Measurements from ENCODE around the gene SLC8A1.

SLC8A1 gene

GRCh38 chr2:40299781-40300180 is 152.1 kb downstream of the SLC8A1 start:
- DNase-seq: no peak

GRCh38 chr2:40299173-40299572 is 152.7 kb downstream of the SLC8A1 start:
- DNase-seq: no peak

- DNase-seq: no peak
These were observed 153.9 kb downstream of the SLC8A1 start for GRCh38 chr2:40298026-40298425.

DNA sequence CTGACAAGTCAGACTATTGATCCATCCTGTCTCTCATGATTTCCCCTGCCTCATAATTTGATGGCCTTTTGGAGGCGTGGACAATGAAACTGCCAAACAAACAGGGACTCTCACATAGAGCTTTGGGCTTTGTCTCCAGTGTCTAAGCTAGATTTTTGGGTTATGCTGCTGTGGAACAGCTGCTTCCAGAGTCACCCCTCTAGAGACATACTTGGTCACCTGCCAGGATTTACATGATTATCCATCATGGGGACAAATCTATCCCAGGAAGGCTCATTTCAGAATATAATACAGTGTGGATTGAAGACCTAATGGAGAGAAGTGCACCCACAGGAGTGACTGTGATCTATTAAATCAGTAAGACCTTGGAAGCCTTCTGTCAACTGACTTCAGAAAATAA is 159.6 kb downstream of the SLC8A1 start:
- no peak for DNase-seq

DNA sequence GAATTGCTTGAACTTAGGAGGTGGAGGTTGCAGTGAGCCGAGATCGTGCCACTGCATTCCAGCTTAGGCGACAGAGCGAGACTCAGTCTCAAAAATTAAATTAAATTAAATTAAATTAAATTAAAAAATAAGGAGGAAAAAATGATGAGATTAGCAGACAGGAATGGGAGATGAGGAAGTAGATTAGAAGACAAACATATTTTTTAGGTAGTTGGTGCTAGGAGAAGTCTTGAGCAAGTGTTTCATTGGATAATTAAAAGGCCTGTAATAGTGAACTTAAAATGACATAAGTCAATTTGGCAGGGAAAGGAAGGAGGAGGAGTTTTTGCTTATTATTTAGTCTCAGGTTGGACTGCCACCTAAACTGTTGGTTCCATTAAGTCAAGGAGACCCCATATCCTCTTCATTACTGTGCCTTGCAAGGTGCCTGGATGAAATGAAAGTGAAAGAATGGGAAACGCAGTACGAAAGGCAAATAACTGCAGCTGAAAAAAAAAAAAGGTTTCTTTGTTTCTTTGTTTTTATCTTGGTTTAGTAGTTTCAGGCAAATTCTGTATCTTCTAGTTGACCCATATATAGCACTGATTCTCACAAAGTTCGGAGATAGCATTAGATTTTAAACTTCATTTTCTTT is 162.0 kb downstream of the SLC8A1 start:
- DNase-seq: no peak

DNA sequence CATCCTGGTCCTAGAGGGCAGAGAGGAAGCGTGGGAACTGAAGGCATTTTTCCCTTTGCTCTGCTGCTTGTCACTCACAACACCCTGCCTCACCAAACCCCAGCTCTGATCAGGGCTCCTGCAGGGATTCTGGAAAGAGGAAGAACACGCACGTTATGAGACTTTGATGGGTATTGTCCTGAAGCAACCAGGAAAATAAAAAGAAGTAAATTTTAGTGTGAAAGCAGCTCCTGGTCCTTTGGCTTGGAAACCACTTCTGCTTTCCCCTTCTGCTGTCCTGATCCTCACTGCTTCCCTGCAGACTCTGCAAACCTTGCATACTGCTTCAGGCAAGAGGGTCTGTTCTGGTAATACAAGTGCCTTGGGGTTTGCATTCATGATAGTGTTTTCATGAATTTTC is 164.1 kb downstream of the SLC8A1 start:
- DNase-seq: no peak

DNA sequence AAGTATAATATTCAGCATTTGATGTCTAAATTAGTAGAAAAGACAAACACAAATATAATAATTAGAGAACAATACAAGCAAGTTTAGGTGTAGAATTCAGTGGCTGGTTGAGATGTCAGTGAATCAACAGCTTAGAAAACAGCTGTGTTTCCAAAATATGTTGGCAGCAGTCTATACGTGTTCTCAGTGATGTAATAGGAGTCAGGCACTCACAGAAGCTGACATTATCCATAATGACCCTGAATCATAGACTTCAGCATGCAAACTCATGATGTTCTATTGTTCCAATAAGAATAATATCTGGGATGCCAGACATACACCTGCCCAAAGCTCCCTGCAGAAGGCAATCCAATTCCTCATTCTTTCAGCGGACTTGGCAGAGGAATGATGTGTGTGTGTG is 164.7 kb downstream of the SLC8A1 start:
- no peak for DNase-seq

DNA sequence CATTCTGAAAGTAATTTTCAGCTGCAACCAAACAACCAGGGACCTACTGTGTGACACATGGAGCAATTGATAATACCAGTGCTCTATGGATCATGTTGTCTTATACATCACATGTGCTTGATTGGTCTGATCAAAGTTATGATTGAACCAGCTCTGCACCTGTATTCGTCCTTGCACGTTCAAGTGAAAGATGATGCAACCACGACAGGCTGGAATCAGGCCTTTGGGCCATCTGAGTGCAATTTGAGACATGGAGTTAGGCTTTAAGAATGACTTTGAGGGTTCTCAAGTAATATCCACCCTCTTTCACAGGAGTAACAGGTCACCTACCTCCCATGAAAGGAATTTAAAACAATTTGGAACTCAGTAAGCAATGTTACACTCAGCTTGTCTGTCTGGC is 165.2 kb downstream of the SLC8A1 start:
- DNase-seq: no peak

- DNase-seq: no peak
These were observed 166.5 kb downstream of the SLC8A1 start for GRCh38 chr2:40285391-40285790.

GRCh38 chr2:40284797-40285196 is 167.1 kb downstream of the SLC8A1 start:
- no peak for DNase-seq

- DNase-seq: no peak
These were observed 168.6 kb downstream of the SLC8A1 start for GRCh38 chr2:40283111-40283909.

DNA sequence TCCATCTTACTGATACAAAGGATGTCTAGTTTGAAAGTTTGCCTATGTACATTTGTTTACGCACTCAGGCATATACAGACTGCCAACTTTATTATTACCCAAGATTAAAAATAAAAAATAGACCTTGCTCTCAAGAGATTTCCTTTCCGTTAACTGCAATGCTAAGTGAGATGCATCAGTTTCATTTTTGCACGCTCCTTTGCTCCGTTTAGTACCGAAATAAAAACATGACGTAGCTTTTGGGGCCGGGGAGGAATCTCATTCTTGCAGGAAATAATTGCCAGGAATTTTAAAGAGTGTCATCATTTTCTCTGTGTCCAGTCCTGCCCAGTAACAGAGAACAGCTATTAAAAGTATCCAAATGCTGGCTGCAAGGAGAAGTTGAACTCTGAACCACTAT is 169.5 kb downstream of the SLC8A1 start:
- DNase-seq: no peak

DNA sequence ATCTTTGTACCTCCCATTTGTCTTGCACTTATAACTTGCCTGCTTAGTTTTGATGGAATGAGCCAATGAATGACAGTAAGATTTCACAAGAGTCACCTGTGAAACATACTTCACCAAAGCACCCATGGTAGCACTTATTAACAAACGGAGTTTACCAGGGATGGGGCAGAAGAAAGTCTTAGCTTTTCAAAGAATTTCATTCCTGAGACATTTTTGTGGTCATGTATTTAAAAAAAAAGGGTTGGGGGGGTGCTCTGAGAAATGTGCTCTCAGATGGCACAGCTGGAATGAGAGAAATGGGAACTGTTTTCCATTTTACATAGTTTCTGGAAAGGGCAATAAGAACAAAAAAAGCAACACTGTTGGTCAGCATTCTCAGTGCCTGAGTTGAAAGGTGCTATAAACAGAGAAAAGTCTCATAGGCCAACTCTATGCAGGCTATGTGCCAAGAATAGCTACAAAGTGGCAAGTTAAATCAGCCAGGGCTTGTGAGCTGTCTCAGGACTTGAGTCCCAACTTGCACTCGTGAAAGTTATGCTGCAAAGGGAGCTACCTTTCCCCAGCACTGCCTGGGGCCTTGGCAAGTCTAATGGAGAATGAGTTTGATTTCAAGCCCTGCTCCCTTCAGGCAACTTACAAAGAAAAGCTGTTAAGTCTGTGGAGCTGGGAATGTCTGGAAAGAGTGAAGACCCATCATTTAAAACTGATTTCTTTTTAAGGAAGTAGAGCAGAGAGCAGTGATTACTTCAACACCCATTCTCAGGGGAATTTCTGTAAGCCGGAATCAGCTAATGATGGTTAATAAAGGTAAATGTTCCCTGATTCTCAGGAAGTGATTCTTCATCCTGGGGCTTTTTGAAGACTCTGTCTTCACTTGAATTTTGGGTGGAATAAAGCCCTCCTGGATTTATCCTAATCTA is 170.6 kb downstream of the SLC8A1 start:
- no peak for DNase-seq

DNA sequence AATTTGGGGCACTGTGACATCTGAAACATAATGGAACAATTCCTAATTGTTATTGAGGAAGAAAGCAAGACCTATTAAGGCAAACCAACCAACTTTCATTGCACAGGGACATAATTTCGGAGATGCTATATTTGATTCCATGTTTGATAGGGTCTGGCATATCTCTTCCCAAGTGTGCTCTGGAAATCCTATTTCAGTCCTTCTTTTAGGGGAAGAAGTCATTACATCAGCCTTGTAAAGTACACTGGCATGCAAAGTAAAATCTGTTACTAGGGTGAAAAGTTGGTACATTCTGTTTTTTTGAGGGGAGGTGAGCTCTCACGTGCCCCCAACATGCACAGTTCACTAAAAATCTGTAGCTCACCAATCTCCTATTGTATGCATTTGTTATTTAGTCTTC is 172.4 kb downstream of the SLC8A1 start:
- DNase-seq: no peak

DNA sequence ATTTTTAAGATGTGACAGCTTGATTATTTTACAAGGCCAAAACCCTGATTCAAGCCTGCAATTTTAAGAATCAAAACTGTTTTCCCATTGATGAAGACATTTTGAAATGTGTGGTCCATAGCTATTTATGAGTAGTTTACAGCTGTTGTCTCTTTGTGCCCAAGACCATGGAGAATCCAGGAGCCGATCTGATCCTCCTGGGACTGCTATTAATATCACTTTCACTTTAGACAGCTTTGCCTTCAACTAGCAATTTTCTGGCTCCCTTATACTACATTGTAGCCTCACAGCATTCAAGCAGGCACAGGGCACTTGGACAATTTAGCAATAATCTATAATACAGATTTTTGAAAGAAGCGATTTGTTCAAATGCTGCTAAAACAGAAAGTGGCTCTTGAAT is 172.9 kb downstream of the SLC8A1 start:
- DNase-seq: no peak

GRCh38 chr2:40276076-40276475 is 175.8 kb downstream of the SLC8A1 start:
- no peak for DNase-seq

GRCh38 chr2:40274270-40274669 is 177.6 kb downstream of the SLC8A1 start:
- DNase-seq: no peak

GRCh38 chr2:40273734-40274182 is 178.1 kb downstream of the SLC8A1 start:
- DNase-seq: no peak

DNA sequence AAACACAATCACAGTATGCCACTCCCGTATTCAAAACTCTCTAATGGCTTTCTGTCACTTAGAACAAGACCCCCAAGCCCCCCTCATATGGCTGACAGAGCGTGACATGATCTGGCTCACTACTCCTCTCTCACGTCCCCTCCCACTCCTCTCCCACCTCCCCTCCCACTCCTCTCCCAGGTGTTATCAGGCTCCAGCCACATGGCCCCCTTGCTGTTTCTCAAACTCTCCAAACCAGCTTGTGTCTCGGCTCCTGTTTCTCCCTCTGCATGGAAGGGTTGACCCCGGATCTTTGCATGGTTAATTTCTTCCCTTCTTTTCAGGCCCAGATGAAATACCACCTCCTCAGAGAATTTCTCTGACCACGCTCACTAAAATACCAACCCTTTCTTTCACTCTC is 180.8 kb downstream of the SLC8A1 start:
- DNase-seq: no peak

DNA sequence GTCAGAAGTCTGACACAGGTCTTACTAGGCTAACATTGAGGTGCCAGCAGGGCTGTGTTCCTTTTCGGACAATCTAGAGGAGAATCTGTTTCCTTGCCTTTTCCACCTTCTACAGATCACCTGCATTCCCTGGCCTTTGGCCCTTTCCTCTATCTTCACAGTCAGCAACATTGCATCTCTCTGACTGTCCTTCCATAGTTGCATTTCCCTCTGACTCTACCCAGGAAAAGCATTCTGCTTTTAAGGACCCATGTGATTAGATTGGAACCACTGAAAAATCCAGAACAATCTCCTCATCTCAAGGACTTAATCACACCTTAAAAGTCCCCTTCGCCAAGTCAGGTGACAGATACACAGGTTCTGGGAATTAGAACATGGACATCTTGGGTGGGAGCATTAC is 181.5 kb downstream of the SLC8A1 start:
- DNase-seq: no peak

DNA sequence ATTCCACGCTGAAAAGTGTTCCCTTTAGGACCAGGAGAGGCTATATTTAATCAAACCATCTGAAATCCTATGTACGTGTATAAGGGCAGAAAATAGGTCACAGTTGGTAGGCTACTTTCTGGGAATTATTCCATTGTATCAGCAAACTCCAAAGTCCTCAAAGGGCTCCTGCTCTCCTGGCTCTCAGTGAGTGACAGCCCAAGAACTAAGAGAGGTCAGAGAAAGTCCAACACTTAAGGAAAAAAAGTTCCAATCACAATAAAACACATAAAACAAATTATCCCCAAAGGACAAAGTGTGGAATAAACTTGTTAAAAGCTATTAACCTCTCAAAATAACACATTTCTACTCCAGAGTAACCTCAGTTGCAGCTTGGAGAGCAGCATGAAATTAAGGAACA is 183.3 kb downstream of the SLC8A1 start:
- DNase-seq: no peak

DNA sequence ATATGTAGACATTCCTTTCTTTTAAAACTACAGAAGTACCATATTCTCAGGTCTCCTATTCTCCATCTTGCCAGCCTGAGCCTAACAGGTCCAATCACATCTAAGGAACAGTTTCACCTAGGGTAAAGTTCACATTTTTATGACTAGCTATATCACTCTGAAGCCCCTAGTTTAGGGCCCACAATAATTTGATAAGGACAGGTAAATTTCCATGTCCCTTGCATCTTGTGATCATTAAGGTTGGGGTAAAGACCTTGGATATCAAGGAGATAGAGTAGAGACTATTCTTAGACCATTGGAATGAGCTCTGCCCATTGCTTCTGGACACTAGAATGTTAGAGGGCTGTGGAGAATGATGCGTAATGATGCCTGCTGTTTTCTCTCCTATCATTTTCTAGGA is 185.7 kb downstream of the SLC8A1 start:
- DNase-seq: no peak

DNA sequence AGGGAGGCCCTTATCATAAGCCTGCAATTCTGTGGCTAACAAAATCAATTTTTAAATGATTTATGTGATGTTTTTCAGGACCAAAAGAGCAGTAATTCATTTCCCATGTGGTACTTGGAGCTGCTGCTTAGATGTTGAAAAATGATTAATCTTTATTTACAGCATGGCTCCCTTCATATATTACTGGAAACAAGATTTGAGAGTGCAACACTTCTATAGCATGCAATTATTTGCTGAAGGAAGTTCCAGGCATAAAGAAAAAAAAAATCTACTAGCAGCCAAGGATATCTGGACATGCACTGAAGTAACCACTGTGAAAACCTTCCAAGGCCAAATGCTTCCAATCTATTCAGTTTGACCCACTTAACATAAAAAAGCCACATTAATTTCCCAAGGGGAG is 186.3 kb downstream of the SLC8A1 start:
- no peak for DNase-seq

DNA sequence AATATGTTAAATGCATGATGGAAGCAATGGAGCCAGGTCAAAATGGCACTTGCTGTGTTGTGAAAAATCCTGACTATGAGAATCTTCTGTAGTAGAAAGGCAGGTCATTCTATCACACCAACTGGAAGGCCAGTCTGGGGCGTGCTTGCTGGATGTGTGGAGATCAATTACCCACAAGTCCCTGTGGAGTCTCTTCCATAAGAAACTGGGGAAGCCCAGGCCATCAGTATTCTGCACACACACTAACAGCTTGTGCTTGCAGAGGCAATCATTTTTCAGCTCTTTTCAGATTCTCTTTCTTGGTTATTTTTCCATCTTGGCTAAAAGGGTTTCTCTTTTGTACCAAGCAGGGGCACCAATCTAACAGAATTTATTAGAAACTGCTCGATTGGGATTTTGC is 190.8 kb downstream of the SLC8A1 start:
- DNase-seq: no peak
